ENCODE results near the gene SPRR4.
"Not testable (repeated sequence)": the region's sequence is repeated elsewhere in the genome, so short reads cannot be mapped to it uniquely, and the experiment has no call there.

The SPRR4 gene

DNA sequence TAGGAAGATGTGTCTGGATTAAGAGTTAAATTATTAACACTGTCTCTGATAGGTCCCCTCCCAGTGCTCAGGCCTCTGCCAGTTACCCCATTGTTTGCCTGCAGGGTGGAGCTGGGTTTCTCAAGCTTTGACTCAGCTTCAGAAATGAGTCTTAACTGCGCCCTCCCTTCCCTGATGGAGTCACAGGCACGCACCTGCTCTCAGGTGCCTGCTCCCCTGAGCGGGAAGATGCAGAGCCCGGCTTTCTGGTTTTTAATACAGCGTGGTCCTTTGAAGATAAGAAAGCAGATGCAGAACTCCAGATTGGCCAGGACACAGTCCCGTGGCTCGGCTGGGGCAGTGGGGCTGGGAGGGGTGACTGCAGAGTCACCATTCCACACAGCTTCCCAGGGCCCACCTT lies 3.2 kb upstream of the SPRR4 start:
- DNase-seq (ENCODE audit: low spot score): no peak

DNA sequence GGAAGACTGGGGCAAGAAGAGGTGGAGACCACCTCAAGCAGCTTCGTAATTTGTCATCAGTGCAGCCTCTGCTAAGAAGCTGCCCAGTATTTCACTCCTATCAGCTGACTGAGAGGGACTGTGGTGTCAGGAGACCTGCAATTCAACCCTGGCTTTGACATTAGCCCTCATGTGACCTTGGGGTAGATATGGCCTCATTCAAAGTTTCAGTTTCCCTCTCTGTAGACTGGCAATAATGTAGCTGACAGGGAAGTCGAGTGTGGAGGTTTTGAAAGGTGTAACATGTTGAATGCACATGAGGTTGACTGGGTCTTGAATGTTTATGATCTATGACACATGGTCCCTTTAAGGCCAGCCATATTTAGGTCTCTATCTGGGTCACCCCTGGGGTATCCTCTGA lies 2.2 kb upstream of the SPRR4 start:
- no peak for DNase-seq (ENCODE audit: low spot score)

DNA sequence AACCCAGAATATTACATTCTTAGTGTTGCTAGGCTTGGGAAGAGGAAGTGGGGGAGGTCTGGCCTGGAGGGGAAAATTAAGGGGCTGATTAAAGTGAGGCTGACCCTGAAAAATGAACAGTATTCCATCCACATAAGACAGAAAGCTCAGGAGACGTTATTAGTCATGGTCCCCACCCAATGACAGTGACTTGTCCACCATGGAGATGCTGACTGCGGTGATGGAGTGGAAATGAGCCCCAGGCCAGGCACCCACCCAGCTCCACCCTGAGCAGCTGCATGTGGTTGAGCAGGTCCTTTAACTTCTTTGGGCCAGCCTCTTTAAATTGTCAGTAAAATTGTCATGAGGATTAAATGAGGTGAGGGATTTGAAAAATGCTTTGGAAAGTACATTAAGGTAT lies 1.4 kb upstream of the SPRR4 start:
- no peak for DNase-seq (ENCODE audit: low spot score)

DNA sequence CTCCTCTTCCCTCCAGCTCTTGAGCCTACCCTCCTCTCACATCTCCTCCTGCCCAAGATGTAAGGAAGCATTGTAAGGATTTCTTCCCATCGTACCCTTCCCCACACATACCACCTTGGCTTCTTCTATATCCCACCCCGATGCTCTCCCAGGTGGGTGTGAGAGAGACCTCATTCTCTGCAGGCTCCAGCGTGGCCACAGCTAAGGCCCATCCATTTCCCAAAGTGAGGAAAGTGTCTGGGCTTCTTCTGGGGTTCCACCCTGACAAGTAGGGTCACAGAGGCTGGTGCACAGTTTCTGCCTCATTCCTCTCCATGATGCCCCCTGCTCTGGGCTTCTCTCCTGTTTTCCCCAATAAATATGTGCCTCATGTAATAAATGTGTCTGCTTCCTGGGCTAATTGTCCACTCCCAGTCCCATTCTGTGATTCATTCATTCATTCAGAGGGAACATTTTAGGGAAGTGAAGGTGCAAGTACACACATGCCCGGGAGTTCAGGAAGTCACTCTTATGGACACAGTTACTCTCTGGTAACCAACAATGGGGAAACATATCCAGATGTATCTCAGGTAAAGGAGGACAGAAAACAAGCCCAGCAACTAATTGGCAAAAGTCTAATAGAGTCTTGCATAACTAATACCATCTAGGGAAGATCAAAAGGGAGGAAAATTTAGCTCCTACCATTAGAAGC lies 1.9 kb downstream of the SPRR4 start:
- no peak for DNase-seq (ENCODE audit: low spot score)

DNA sequence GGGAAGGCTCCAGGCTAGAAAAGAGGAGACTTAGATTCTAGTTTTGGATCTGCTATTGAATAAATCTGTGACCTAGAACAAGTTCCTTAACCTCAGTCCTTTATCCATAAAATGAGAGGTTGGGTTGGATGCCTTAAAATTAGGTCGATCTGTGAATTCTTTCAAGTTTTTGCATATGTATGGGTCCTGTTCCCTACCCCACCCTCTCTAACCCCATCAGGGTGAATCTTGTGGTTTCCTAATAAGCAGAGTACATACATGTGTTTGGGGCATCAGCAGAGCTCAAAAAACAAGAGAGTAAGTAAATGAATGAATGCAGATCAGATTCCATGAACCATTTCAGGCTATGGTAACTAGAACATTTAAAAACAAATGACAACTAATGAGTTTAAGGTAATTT lies 6.2 kb downstream of the SPRR4 start:
- no peak for DNase-seq (ENCODE audit: low spot score)

DNA sequence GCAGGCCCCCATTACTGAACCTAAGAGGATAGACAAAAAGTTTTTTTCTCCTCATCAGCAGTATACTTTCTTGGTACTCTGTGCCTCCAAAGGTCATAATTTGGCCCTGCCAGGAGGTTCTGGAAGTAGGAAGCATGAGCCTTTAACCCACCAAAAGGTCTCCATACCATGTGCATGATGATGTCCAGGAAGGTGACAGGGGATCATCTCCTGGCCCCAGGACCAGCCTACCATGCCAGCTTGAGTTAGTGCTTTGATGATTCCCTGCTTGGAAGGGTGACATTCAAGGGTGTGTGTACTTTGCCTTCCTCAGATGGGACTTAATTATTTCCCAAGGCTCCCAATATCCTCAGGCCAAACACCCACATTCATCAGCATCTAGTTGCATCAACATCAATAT lies 7.2 kb downstream of the SPRR4 start:
- no peak for DNase-seq (ENCODE audit: low spot score)

DNA sequence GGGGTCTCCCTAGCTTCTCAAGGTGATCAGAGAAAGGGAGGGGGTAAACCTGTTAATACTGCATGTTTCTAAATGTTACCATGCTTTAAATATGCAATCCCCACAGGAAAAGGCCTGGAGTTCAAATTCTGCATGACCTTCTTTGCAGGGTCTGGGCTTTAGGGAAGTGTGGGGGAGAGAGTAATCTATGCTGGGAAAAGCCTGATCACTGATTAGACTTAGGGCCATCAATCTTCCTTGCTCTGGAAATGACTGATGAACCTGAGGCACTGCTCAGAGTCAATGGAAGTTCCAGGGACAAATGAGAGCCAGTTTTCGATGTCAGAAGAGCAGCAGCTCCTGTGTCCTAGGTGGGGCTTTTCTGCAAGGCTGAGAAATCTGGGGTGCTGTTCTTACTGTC lies 10.2 kb downstream of the SPRR4 start:
- no peak for DNase-seq (ENCODE audit: low spot score)

DNA sequence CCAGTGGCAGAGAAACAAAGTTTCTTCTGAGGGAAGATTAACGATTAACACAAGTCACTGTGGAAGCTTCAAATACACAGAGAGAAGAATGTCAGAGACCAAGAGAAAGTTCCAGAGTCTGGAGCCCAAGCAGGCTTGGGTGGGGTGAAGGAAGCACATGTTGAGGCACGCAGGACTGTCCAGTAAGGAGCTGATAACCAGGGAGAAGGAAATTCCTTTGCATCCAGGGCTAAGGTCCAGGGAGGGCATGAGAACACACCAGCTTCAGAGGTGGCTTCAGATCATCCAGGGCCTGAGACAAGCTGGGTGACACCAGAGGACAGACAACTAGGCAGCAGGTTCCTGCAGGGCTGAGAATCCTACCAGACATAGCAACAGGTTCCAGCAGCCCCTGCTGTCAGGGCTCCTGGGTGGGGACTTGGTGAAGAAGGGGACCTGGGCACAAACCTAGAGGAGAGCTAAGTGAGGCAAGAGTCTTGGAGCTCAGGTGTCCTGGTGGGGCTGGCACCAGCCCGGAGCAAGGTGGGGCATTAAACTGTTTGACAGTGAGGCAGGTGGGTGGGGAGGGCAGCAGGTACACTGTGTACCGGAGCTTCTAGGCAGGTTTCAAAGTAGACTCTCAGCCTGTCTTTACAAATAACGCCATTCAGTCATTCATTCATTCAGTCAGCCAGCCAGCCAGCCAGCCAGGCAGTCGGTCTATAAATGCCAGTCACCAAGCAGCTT lies 10.9 kb downstream of the SPRR4 start:
- DNase-seq (ENCODE audit: low spot score): no peak

DNA sequence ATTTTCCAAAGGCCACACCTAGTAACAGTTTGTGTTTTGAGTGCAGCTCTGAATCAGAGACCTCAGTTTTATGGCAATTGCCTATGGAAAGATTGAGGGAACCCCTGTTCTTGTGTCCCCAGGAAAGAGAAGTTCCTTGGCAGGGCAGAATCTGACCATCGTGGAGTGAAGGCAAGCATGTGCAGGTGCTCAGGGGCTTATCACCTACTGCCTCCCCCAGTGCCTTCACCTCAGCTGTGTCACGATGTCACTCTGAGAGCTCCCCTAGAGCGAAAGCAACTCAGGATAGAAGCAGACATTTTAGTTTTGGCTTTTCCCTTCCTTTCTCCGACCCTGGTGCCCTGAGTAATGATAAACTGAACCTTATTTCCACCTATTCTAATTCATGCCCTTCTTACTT lies 11.6 kb downstream of the SPRR4 start:
- no peak for DNase-seq (ENCODE audit: low spot score)

DNA sequence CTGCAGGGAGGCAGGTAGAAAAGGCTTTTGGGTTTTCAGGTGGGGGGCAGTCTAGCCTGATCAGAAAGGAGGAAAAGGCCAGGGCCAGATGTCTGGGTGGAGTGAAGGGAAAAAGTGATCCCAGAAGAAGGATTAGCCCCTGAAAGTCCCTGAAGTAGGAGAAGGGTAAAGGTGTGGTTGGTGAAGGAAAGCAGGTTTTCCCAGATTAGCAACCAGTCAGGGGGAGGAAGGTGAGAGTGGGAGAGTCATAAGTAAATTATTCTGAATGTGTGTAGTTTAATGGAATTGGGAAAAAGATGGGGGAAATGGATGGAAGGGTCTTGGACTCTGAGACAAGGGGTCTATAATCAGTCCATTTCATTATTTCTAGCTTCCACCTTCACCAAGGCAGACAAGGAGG lies 12.8 kb downstream of the SPRR4 start:
- DNase-seq (ENCODE audit: low spot score): no peak

DNA sequence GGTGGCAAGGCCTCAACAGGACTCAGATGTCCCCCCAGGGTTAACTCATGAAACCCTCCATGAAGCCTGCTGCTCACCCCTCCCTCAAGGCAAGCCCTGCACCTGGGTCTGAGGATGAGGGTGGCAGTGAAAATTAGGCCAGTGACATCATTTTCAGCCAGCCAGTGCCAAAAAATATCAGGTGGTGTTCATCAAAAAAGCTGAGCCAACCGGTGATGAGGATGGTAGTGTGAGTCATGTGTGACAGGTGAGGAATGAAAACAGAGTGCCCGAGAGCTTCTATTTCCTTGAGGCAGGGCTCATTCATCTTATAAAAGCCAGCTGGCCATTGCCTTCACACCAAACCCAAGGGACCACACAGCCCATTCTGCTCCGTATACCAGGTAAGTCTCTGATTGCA lies 13.3 kb downstream of the SPRR4 start, which contains the start of gene SPRR1A:
TSS of gene SPRR1A (plus strand) at position 339 of the 400 bp plus-strand sequence. CDS start 1,150 bp downstream, outside the sequence.
- DNase-seq (ENCODE audit: low spot score): peak; percentile 1

DNA sequence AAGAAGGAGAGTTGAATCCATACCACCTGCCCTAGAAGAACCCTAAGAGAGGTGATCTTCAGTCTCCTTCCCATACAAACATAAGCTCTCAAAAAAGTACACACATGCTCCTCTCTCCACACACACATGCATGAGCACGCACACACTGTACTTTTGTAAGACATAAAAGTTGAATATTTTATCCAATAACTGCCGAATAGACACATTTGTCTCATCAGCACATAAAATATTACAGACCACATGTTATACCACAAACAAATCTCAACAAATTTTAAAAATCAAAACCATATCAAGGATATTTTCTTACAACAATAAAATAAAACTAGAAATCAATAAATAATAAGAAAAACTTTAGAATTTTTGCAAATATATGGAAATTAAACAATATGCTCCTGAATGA lies 16.1 kb downstream of the SPRR4 start:
- no peak for DNase-seq (ENCODE audit: low spot score)

DNA sequence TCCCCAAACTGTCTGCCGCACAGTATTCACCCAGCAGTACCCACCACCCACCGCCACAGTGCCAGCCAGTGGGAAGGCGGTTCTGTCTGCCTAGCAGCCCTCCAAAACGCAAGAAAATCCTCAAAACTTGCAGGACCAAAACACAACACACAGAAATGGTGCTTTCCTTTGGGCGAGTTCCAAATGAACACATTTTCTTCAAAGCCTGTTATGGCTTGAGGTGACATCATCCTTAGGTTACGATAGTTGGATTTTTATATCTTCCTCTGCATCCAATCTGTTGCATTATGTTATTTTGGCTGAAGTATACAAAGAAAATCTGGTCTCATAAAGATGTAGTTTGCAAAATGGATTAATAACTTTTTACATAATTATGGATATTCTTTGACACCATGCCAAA lies 22.7 kb downstream of the SPRR4 start:
- no peak for DNase-seq (ENCODE audit: low spot score)

DNA sequence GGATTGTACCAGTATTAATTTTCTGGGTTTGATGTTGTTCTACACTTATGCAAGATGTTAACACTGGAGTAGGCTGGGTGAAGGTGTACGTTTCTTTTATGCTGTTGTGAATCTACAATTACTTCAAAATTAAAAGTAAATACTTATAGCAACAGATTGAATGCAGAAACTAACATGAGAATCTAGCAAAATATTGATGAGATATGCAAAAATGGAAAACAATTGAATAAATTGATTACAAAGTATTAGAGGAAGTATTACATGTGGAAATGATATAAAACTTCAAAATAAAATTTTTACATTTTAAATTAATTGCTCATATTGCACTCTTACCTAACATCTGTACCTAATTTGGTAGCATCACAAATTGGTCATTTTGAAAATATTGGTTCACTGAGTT lies 25.4 kb downstream of the SPRR4 start:
- no peak for DNase-seq (ENCODE audit: low spot score)

DNA sequence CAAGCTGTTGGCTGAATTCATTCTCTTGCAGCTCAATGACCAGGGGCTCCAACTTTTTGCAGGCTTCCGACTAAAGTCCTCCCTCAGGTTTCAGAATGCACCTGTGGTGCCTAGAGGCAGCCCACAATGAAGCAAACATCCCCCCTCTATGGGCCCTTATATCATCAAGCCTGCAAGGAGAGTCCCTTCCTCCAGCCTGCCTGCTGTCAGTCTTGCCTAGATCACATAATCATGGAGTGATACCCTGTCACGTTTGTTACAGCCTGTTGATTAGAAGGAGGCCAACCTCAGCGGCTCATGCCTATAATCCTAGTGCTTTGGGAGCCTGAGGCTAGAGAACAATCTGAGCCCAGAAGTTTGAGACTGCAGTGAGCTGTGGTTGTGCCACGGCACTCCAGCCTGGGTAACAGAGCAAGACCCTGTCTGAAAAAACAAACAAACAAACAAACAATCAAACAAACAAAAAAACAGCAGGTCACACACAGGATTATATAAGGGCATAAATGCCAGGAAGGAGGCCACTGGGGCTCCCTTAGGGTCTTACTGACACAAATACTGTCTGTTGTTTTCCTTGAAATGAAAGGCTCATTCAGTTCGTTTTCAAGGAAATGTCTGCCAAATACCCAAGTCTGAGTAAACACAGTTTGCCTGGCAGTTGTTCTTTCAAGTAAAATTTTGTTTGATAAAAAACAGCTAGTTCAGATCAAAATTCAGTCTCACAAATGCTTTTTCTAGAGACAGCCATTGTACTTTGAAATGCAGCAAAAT lies 26.4 kb downstream of the SPRR4 start:
- no peak for DNase-seq (ENCODE audit: low spot score)

DNA sequence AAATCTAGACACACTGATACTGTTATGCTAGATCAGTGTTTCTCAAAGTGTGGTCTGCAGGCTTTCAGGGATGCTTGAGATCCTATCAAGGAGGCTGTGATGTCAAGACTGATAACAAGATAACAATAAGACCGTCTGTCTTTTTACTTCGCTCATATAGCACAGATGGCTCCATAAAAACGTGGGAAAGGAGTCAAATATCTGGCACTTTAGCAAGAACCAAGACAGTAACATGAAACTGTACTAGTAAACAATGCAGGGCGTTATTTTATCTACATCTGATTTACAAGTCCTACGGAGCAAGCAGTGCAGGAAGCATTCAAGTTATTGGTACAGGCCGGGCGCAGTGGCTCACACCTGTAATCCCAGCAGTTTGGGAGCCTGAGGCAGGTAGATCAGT lies 27.5 kb downstream of the SPRR4 start:
- no peak for DNase-seq (ENCODE audit: low spot score)

DNA sequence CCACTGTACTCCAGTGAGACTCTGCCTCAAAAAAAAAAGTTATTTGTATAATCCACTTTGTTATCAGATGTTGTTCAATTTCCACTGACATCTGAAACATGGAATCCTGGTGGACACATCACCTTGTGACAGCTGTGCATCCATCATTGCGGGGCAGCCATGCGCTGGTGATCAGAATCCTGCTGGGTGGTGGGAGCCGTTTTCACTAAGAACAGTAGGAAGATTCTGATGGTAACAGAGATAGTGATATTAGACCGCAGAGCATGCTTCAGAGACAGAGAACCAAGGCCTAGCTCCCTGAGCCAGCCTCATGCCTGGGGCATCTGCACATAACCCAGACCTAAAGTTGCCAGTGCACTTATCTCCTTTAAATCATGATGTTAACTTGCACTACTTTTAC lies 28.0 kb downstream of the SPRR4 start:
- no peak for DNase-seq (ENCODE audit: low spot score)

DNA sequence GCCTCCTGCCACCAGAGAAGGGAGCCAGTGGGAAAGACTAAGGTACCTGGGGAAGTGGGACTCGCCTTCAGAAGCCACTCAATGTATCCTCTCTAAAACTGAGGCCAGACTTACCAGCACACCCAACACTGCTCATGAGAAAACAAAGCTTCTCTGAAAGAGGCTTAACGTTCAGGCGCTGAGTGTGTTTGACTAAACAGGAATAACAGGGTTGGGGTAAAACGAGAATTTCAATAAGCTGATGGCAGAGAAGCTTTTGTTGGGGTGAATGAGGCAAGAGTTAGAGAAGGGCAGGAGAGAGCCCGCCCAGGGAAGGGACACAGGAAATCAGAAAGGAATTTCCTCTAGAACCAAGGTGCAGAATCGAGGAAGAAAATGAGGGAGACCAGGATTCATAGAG lies 29.4 kb downstream of the SPRR4 start:
- no peak for DNase-seq (ENCODE audit: low spot score)

DNA sequence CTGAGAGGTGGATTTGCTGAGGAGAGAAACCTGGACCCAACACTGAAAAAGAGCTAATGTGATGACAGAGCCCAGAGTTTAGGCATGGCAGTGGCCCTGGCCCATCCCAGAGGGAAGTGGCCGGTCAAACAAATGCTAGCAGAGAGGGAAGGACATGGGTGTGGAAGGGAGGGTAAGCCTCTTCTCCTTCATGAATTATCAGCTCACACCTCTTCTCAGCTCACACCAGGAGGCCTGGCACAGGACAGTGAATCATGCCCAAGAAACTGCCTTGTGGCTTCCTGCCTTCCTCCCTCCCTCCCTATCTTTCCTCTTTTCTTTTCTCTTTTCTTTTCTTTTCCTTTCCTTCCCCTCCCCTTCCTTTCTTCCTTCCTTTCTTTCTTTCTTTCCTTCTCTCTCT lies 29.8 kb downstream of the SPRR4 start:
- peak; percentile 1 for DNase-seq (ENCODE audit: low spot score)

DNA sequence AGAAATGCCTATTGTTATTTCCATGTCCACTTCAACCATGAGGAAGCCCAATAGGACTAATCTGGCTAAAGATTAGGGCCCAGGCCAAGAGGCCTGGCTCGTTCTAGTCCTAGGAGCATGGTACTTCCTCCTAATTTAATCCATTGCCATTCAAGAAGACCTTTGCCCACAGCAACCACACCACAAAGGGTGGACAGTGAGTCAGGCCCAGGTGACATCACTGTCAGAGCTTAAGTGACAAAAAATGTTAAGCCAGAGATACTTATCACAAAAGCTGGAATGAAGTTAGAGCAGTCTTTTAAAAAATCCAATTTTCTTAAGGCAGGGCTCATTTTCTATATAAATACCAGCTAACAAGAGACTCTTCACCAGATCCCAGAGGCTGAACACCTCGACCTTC lies 30.9 kb downstream of the SPRR4 start, which contains the start of gene SPRR3:
TSS of gene SPRR3 (plus strand) at position 368 of the 400 bp plus-strand sequence. CDS start 1,272 bp downstream, outside the sequence.
- DNase-seq (ENCODE audit: low spot score): peak; percentile 1

DNA sequence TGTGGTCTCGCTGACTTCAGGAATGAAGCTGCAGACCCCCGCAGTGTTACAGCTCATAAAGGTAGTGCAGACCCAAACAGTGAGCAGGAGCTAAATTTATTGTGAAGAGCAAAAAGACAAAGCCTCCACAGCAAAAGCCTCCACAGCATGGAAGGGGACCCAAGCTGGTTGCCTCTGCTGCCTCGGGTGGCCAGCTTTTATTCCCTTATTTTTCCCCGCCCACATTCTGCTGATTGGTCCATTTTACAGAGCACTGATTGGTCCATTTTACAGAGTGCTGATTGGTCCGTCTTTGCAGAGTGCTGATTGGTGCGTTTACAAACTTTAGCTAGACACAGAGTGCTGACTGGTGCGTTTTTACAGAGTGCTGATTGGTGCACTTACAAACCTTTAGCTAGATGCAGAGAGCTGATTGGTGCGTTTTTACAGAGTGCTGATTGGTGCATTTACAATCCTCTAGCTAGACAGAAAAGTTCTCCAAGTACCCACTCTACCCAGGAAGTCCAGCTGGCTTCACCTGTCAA lies 40.8 kb downstream of the SPRR4 start:
- DNase-seq (ENCODE audit: low spot score): not testable (repeated sequence)

DNA sequence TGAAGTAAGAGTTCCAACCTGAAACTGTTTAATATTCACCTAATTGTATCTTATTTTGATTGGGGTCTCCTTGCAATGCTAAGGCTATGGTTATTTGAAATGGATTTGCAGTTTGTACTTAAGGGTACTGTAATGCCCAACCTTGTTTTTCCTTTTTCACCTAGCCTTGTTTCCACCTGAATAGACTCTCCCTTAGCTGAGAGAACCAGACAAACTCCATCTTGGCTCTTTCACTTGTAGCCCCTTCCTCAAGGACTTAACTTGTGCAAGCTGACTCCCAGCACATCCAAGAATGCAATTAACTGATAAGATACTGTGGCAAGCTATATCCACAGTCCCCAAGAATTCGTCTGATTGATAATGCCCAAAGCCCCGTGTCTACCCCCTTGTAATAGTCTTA lies 51.4 kb downstream of the SPRR4 start:
- not testable (repeated sequence) for DNase-seq (ENCODE audit: low spot score)

All from kidney tubule cell (primary cell).